Measurements from ENCODE around the gene MGLL.

The MGLL gene

DNA sequence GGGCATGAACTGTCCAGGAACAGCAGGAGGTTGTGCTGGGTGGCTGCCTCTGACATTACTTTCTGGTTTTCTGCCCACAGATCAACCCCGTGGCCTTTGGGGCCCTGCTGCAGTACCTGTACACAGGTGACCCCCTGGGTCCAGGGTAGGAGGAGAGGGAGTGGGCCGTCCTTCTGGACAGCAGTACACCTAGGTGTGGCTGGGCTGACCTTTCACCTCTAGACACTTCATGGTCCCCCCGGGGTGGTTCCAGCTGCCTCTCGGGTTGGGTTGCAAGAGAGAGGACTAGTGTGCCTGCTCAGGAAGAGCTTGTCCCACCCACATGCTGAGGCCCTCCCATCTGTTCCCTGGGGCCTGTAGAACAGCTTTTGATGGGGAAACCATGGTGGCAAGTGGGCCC lies 145.9 kb downstream of the MGLL start:
- H3K79me2 ChIP-seq, result no peaks in the 10 kb centered on the region
- H2AFZ ChIP-seq, result no peak overlapping the region
- no peaks in the 10 kb centered on the region for H3K27me3 ChIP-seq (ENCODE audit: control insufficient read depth, insufficient read depth, low read length)
- H3K9ac ChIP-seq, result no peak overlapping the region
- H3K4me1 ChIP-seq, result peaks cover 3% of the 10 kb centered on the region
- H3K9me3 ChIP-seq (ENCODE audit: control insufficient read depth, low read length), result no peaks in the 10 kb centered on the region
- no peak overlapping the region for H3K4me2 ChIP-seq (ENCODE audit: low read length)
- no peaks in the 10 kb centered on the region for H3K36me3 ChIP-seq (ENCODE audit: control insufficient read depth, insufficient read depth, low read length)
- H3K27ac ChIP-seq, result no peak overlapping the region
- H3K4me3 ChIP-seq (ENCODE audit: low read depth, low read length), result no peak overlapping the region
- no peak for TF ChIP-seq CTCF (IDR thresholded peaks at IDR 0.05)

- Histone ChIP-seq H3K36me3 (ENCODE audit: control insufficient read depth, insufficient read depth, low read length) (no peaks in the 10 kb centered on the region), H3K27ac (no peak overlapping the region), H3K9ac (no peak overlapping the region), H3K27me3 (ENCODE audit: control insufficient read depth, insufficient read depth, low read length) (no peaks in the 10 kb centered on the region), H3K79me2 (no peaks in the 10 kb centered on the region), H3K4me3 (ENCODE audit: low read depth, low read length) (no peak overlapping the region), H2AFZ (no peak overlapping the region), H3K4me2 (ENCODE audit: low read length) (no peak overlapping the region), H3K4me1 (peaks cover 3% of the 10 kb centered on the region), H3K9me3 (ENCODE audit: control insufficient read depth, low read length) (no peaks in the 10 kb centered on the region)
- no peak for TF ChIP-seq CTCF (IDR thresholded peaks at IDR 0.05)
These were observed 146.5 kb downstream of the MGLL start for GRCh38 chr3:127675651-127676391.

DNA sequence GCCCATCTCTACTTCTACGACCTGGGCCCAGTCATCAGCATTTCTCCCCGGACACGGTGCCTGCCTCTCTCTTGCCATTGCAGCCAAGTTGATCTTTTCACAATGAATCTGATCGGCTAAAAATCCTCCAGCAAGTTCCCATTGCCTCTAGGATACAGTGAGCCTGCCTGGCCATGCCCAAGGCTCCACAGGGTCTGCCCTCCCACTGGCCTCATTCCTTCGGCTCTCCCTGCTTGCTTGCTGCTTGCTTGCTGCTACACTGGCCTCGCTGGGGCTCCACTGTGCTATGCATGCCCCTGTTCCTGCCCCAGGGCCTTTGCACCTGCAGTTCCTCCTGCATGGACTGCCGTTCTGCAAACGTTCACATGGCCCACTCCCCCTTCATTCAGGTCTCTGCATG lies 147.5 kb downstream of the MGLL start:
- H2AFZ ChIP-seq, result no peak overlapping the region
- no peak overlapping the region for H3K4me3 ChIP-seq (ENCODE audit: low read depth, low read length)
- no peak overlapping the region for H3K4me2 ChIP-seq (ENCODE audit: low read length)
- peaks cover 3% of the 10 kb centered on the region for H3K4me1 ChIP-seq
- H3K27ac ChIP-seq, result no peak overlapping the region
- no peaks in the 10 kb centered on the region for H3K36me3 ChIP-seq (ENCODE audit: control insufficient read depth, insufficient read depth, low read length)
- H3K27me3 ChIP-seq (ENCODE audit: control insufficient read depth, insufficient read depth, low read length), result no peaks in the 10 kb centered on the region
- no peaks in the 10 kb centered on the region for H3K79me2 ChIP-seq
- no peaks in the 10 kb centered on the region for H3K9me3 ChIP-seq (ENCODE audit: control insufficient read depth, low read length)
- no peak overlapping the region for H3K9ac ChIP-seq
- no peak for TF ChIP-seq CTCF (IDR thresholded peaks at IDR 0.05)

GRCh38 chr3:127674101-127674721 lies 148.1 kb downstream of the MGLL start:
- Histone ChIP-seq H3K27ac (no peak overlapping the region), H2AFZ (no peak overlapping the region), H3K9ac (no peak overlapping the region), H3K27me3 (ENCODE audit: control insufficient read depth, insufficient read depth, low read length) (no peaks in the 10 kb centered on the region), H3K79me2 (no peaks in the 10 kb centered on the region), H3K36me3 (ENCODE audit: control insufficient read depth, insufficient read depth, low read length) (no peaks in the 10 kb centered on the region), H3K4me2 (ENCODE audit: low read length) (no peak overlapping the region), H3K9me3 (ENCODE audit: control insufficient read depth, low read length) (no peaks in the 10 kb centered on the region), H3K4me1 (peaks cover 3% of the 10 kb centered on the region), H3K4me3 (ENCODE audit: low read depth, low read length) (no peak overlapping the region)
- TF ChIP-seq CTCF (IDR thresholded peaks at IDR 0.05), result no peak
